DND-41 (cell line): ENCODE data around the gene POLA2.

Experiments
- ATAC-seq: fragments of 200-7000 bp; cut with Tn5 transposase; 3 replicates; pipeline ENCODE4 v1.9.1; 2021; ENCODE audit warnings: low read depth; ENCODE audit not compliant: insufficient read depth
- DNase-seq: peaks from one replicate; pipeline ENCODE4 v3.0.0-alpha.2; 2020
- H2AFZ ChIP-seq: 2 replicates; pipeline ENCODE4 v1.6.0; 2012; ENCODE audit warnings: low read depth, low read length
- H3K27ac ChIP-seq: 2 replicates; pipeline ENCODE4 v1.5.1; 2012; ENCODE audit warnings: low read length, inconsistent platforms
- H3K27me3 ChIP-seq: fragments of 200-600 bp; sonication (generic); 2 replicates; pipeline ENCODE4 v1.6.0; 2012; ENCODE audit warnings: low read length, mild to moderate bottlenecking, inconsistent platforms; ENCODE audit not compliant: insufficient read depth, poor library complexity
- H3K36me3 ChIP-seq: 2 replicates; pipeline ENCODE4 v1.5.1; 2012; ENCODE audit warnings: low read length, inconsistent platforms; ENCODE audit not compliant: insufficient read depth
- H3K4me1 ChIP-seq: 2 replicates; pipeline ENCODE4 v1.5.1; 2012; ENCODE audit warnings: mild to moderate bottlenecking, low read length; ENCODE audit not compliant: insufficient read depth
- H3K4me2 ChIP-seq: 2 replicates; pipeline ENCODE4 v1.6.0; 2012; ENCODE audit warnings: mild to moderate bottlenecking, moderate library complexity, low read length, inconsistent platforms; ENCODE audit not compliant: insufficient read depth
- H3K4me3 ChIP-seq, 2 experiments: fragments of 200-600 bp in 1 of 2; shearing (Covaris generic) in 1 of 2; 2 replicates each; pipeline ENCODE4 v1.5.1; 2012 to 2016; ENCODE audit warnings: inconsistent platforms in 2 of 2, low read length in 2 of 2, mild to moderate bottlenecking in 2 of 2, low read depth in 1 of 2, moderate library complexity in 1 of 2
- H3K79me2 ChIP-seq: 2 replicates; pipeline ENCODE4 v1.6.0; 2012; ENCODE audit warnings: low read length, inconsistent platforms; ENCODE audit not compliant: insufficient read depth
- H3K9ac ChIP-seq: 2 replicates; pipeline ENCODE4 v1.6.0; 2012; ENCODE audit warnings: low read depth, mild to moderate bottlenecking, inconsistent platforms, low read length, moderate library complexity
- H3K9me3 ChIP-seq: 2 replicates; pipeline ENCODE4 v1.5.1; 2012; ENCODE audit warnings: low read length, moderate library complexity, mild to moderate bottlenecking, inconsistent platforms; ENCODE audit not compliant: insufficient read depth, severe bottlenecking
- H4K20me1 ChIP-seq: 2 replicates; pipeline ENCODE4 v1.6.0; 2012; ENCODE audit warnings: low read length; ENCODE audit not compliant: insufficient read depth
- EZH2 ChIP-seq: IDR thresholded peaks from 3 replicates; pipeline ENCODE4 v1.6.1; 2012; ENCODE audit warnings: borderline replicate concordance, low read depth, mild to moderate bottlenecking, moderate library complexity, low read length, inconsistent platforms; ENCODE audit not compliant: severe bottlenecking
- TF ChIP-seq, protein P1 (sequence below): IDR thresholded peaks from 2 replicates; pipeline ENCODE4 v1.5.1; 2012; ENCODE audit warnings: borderline replicate concordance, low read length, moderate library complexity, mild to moderate bottlenecking; ENCODE audit not compliant: poor library complexity, severe bottlenecking; ENCODE audit errors: extremely low read depth

The POLA2 gene

GRCh38 chr11:65214212-65214845, 47.4 kb upstream of the POLA2 start:
- Histone ChIP-seq H3K27me3 (no peaks in the 10 kb centered on the region), H3K36me3 (peaks cover 19% of the 10 kb centered on the region), H3K9me3 (no peaks in the 10 kb centered on the region), H3K4me1 (no peaks in the 10 kb centered on the region), H4K20me1 (no peaks in the 10 kb centered on the region), H3K4me2 (no peak overlapping the region), H3K4me3 (no peak overlapping the region), H3K27ac (no peak overlapping the region), H3K9ac (no peak overlapping the region), H3K79me2 (no peaks in the 10 kb centered on the region), H2AFZ (no peak overlapping the region)
- ATAC-seq (no peak), DNase-seq (no peak)
- TF ChIP-seq EZH2 = no peak
- TF ChIP-seq, protein P1, sequence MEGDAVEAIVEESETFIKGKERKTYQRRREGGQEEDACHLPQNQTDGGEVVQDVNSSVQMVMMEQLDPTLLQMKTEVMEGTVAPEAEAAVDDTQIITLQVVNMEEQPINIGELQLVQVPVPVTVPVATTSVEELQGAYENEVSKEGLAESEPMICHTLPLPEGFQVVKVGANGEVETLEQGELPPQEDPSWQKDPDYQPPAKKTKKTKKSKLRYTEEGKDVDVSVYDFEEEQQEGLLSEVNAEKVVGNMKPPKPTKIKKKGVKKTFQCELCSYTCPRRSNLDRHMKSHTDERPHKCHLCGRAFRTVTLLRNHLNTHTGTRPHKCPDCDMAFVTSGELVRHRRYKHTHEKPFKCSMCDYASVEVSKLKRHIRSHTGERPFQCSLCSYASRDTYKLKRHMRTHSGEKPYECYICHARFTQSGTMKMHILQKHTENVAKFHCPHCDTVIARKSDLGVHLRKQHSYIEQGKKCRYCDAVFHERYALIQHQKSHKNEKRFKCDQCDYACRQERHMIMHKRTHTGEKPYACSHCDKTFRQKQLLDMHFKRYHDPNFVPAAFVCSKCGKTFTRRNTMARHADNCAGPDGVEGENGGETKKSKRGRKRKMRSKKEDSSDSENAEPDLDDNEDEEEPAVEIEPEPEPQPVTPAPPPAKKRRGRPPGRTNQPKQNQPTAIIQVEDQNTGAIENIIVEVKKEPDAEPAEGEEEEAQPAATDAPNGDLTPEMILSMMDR = no peak

DNA sequence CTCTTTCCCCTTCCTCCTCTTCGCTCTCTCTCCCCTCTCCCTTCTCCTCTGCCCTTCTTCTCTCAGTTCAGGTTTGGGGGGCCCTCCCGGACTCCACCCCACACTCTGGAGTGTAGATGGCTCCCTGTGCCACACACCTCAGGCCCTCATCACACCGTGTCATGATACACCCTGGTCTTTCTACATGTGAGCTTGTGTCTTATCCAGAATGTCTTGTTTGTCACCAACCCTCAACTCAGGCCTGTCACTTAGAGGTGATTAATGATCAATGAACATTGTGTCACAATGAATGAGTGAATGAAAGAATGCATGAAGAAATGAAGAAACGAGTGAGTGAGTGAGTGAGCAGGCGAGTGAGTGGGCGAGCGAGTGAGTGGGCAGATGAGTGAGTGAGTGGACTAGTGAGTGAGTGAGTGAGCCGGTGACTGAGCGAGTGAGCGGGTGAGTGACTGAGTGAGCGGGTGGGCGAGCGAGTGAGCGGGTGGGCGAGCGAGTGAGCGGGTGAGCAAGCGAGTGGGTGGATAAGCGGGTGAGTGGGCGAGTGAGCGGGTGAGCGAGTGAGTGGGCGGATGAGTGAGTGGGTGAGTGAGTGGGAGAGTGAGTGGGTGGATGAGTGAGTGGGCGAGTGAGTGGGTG, 46.2 kb upstream of the POLA2 start:
- H3K4me2 ChIP-seq = no peak overlapping the region
- H4K20me1 ChIP-seq = no peaks in the 10 kb centered on the region
- no peak overlapping the region for H2AFZ ChIP-seq
- no peaks in the 10 kb centered on the region for H3K27me3 ChIP-seq
- H3K9ac ChIP-seq = no peak overlapping the region
- H3K9me3 ChIP-seq = no peaks in the 10 kb centered on the region
- H3K4me1 ChIP-seq = no peaks in the 10 kb centered on the region
- H3K79me2 ChIP-seq = no peaks in the 10 kb centered on the region
- no peak overlapping the region for H3K4me3 ChIP-seq
- no peak for DNase-seq
- H3K27ac ChIP-seq = no peak overlapping the region
- H3K36me3 ChIP-seq = peaks cover 6% of the 10 kb centered on the region
- no peak for TF ChIP-seq EZH2
- TF ChIP-seq, protein P1 = no peak
- ATAC-seq = no peak

DNA sequence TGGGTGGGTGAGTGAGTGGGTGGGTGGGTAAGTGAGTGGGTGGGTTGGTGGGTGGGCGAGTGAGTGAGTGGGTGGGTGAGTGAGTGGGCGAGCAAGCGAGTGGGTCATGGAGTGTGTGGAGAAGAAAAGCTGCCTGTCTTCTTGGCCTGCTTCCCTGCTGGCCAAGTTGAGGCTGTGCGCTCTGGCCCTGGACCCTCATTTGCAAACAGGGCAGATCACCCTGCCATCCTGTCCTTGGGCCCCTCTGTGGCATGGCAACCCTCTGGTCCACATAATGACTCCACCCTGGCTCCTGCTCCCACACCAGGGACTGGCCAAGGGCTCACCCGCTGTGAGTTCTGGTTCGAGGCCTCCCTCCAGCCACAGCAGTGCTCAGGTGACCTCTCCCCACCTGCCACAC, 44.9 kb upstream of the POLA2 start:
- no peaks in the 10 kb centered on the region for H3K9me3 ChIP-seq
- no peak for ATAC-seq
- H3K4me1 ChIP-seq = no peaks in the 10 kb centered on the region
- no peak overlapping the region for H3K27ac ChIP-seq
- no peaks in the 10 kb centered on the region for H3K79me2 ChIP-seq
- no peaks in the 10 kb centered on the region for H3K36me3 ChIP-seq
- DNase-seq = no peak
- no peak overlapping the region for H3K9ac ChIP-seq
- H3K27me3 ChIP-seq = no peaks in the 10 kb centered on the region
- H3K4me3 ChIP-seq = no peak overlapping the region
- no peak overlapping the region for H2AFZ ChIP-seq
- no peak overlapping the region for H3K4me2 ChIP-seq
- TF ChIP-seq EZH2 = no peak
- TF ChIP-seq, protein P1 = no peak
- H4K20me1 ChIP-seq = no peaks in the 10 kb centered on the region
